Panc1 (cell line): ENCODE results near the gene ZNF8.

ENCODE experiments used
- POLR2AphosphoS5 ChIP-seq: IDR thresholded peaks from 2 replicates; pipeline ENCODE4 v1.6.1; 2012; ENCODE audit warnings: mild to moderate bottlenecking, low read depth, low read length, moderate library complexity
- SIN3A ChIP-seq: IDR thresholded peaks from 2 replicates; pipeline ENCODE4 v1.6.1; 2012; ENCODE audit warnings: low read depth, mild to moderate bottlenecking, low read length, moderate library complexity, borderline replicate concordance; ENCODE audit not compliant: insufficient read depth
- TF ChIP-seq, protein P1 (sequence below): fragments of 450-650 bp; IDR thresholded peaks from 2 replicates; pipeline ENCODE4 v1.5.1; 2017; ENCODE audit warnings: mild to moderate bottlenecking

DNA sequence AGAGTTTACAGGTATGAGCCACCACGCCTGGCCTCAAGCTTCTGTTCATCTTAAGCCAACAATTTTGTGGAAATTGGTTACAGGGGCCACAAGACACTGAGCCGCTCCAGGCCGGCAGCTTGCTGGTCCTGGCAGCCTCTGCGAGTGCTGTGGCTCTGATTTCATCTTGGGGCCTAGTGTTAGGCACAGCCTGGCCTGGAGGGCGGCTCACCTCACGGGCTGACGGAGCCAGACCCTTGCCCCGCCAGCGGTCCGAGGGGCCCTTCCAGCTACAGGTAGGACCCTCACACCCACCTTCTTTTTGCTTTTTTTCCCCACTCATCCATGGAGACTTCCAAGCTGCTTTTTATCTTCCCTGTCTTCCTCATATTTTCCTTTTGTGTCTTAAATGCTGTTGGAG lies 41.4 kb upstream of the ZNF8 start:
- TF ChIP-seq POLR2AphosphoS5 (no peak), SIN3A (no peak)
- TF ChIP-seq, protein P1, sequence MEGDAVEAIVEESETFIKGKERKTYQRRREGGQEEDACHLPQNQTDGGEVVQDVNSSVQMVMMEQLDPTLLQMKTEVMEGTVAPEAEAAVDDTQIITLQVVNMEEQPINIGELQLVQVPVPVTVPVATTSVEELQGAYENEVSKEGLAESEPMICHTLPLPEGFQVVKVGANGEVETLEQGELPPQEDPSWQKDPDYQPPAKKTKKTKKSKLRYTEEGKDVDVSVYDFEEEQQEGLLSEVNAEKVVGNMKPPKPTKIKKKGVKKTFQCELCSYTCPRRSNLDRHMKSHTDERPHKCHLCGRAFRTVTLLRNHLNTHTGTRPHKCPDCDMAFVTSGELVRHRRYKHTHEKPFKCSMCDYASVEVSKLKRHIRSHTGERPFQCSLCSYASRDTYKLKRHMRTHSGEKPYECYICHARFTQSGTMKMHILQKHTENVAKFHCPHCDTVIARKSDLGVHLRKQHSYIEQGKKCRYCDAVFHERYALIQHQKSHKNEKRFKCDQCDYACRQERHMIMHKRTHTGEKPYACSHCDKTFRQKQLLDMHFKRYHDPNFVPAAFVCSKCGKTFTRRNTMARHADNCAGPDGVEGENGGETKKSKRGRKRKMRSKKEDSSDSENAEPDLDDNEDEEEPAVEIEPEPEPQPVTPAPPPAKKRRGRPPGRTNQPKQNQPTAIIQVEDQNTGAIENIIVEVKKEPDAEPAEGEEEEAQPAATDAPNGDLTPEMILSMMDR = no peak
